NK-92 (cell line): Measurements from ENCODE around the gene ADRA1B.
"Not testable (repeated sequence)": the region's sequence is repeated elsewhere in the genome, so short reads cannot be mapped to it uniquely, and the experiment has no call there.

Experiments
- DNase-seq: peaks from one replicate; lab custom pipeline; 2025; ENCODE audit not compliant: unreplicated experiment; lab: John Stamatoyannopoulos, UW

The ADRA1B gene

DNA sequence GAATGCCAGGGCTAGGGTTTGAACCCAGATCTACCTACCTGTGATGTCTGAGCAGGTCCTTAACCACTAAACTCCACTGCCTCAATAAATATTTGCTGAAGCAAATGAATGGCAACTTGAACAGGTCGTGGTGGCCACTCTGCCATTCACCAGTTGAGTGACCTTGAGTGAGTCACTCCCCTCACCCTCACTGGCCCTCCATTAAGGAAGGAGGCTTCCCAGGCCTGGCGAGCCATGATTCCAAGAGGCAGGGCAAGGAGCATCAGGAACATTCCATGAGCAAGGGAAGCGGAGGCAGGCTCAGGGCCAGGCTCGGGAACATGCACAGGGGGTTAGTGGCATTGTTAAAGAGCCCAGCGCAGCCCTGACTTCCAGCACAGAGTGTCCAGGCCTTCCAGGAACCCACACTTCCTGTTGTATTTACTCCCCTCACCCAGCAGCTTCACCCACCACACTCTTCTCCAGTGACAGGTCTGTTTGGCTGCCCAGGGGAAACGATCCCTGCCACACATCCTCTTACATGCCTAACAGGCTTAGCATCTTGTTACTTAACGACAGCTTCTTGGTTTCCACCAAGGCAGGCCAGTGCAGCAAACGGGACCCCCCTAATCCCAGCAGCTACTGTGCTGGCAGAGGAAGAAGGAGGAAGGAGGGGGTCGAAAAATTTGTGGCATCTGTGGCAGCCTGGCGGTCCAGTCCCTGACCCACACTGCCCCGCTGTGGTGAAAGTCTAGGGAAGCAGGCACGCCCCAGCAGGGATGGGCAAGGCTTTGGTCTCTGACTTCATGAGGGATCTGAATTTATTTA lies 49.0 kb downstream of the ADRA1B start:
- no peak for DNase-seq

DNA sequence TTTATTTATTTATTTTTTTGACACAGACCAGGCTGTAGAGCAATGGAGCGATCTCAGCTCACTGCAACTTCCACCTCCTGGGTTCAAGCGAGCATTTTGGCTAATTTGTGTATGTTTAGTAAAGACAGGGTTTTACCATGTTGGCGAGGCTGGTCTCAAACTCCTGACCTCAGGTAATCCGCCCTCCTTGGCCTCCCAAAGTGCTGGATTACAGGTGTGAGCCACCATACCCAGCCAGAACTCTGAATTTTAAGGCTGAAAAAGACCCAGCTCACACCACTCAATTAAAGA lies 49.5 kb downstream of the ADRA1B start:
- DNase-seq, result not testable (repeated sequence)

DNA sequence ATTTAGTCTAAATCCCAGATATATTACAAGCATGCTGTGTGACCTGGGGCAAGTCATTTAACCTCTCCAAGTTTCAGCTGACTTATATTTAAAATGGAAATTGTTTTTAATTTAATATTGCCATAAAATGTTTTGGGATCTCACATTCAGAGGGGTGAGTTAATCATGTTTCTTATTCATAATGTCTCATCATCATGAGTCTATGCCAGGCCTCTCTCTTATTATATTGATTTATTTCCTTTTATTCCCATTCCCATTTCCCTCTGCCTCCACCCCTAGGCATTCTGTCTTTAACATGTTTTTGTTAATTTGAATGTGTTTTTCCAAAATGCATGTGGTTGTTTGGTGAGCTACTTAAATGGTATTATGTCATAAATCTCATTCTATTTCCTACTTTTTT lies 53.7 kb downstream of the ADRA1B start:
- no peak for DNase-seq

DNA sequence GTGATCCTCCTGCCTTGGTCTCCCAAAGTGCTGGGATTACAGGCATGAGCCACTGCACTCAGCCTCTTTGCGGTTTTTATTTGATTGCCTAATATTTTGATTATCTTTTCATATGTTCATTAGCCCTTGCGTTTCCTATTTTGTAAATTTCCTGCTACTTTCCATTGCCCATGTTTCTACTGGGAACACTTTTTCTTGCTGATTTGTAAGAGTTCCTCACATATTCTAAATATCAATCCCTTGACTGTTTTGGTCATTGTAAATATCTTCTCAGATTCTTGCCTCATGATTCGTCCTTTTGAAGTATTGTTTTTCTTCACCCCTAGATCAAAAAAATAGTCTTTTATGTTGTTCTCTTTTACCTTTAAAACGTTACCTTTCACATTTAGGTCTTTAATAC lies 54.8 kb downstream of the ADRA1B start:
- no peak for DNase-seq

DNA sequence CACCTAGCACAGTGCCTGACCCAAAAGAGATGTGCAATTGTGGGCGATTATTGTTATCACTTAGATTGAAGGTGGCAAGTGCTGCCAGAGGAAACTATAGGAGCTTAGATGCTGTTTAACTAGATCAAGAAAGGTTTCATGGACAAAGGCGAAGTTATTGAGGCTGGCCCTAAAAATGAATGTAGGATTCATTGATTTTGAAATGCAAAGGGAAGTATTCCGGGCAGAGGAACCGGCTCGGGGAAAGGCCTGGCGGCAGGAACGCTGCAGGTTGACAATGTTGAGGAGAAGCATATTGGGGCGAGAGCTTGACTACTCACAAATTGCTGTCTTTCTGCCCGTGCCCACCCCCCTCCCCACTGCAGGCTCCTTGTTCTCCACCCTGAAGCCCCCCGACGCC lies 55.2 kb downstream of the ADRA1B start:
- no peak for DNase-seq

DNA sequence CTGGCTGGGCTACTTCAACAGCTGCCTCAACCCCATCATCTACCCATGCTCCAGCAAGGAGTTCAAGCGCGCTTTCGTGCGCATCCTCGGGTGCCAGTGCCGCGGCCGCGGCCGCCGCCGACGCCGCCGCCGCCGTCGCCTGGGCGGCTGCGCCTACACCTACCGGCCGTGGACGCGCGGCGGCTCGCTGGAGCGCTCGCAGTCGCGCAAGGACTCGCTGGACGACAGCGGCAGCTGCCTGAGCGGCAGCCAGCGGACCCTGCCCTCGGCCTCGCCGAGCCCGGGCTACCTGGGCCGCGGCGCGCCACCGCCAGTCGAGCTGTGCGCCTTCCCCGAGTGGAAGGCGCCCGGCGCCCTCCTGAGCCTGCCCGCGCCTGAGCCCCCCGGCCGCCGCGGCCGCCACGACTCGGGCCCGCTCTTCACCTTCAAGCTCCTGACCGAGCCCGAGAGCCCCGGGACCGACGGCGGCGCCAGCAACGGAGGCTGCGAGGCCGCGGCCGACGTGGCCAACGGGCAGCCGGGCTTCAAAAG lies 55.7 kb downstream of the ADRA1B start:
- DNase-seq, result no peak

DNA sequence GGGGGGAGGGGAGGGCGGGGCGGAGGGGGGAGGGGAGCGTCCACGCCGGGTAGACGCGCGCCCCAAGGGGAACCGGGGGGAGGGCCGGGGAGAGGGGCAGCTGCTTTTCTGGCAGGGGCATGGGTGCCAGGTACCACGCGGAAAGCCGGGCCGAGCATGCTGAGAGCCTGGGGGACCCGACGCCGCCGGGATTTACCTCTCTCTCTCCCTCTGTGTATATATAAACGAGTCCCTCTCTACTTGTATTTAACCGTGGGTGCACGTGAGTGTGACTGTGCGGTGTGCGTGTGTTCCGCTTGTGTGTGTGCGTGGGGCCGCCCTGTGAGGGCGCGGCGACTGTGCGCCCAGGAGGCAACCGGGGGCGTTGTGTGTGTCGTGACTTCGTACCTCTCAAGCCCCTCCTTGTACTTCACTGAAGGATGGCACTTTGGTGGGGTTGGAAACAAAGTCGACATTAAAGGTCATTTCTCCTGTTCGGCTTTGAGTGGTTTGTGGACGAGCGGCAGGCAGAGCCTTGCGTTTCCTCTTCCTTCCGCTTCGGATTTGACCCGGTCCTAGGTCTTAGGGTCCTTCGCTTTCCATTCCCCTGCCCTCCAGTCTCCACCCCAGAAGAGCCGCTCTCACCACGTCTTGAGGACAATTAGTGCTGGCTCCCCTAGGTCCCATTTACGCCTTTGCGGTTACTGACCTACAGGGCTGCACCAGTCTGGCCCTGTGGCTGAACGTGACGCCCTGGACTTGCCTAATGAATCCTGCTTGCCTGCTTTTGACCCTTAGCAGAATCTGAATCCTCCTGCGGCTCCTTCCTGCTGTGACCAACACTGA lies 56.5 kb downstream of the ADRA1B start:
- no peak for DNase-seq

DNA sequence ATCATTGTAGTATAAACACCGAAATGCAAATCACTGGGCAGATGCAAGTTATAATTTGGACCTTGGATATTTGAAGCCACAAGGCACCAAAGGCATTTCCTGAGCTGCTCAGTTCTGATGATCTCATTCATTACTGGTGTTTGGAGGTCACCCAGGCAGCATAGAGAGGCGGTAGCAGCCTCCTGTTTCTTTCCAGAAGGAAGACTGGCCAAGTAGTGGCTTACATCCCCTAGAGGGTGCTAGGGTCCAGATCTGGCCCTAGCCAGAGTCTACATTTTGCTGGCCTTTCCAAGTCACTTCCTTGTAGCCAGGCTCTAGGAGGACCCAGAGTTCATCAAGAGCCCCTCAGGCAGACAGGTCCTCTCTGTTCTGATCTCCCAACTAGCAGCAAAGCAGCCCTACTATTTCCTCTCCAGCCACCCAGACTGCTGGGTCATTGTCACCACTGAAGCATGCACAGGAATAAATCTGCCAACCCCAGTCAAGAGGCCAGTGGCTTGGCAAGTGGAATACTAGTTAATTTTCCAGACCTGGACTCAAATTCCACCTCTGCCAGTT lies 59.3 kb downstream of the ADRA1B start:
- no peak for DNase-seq

DNA sequence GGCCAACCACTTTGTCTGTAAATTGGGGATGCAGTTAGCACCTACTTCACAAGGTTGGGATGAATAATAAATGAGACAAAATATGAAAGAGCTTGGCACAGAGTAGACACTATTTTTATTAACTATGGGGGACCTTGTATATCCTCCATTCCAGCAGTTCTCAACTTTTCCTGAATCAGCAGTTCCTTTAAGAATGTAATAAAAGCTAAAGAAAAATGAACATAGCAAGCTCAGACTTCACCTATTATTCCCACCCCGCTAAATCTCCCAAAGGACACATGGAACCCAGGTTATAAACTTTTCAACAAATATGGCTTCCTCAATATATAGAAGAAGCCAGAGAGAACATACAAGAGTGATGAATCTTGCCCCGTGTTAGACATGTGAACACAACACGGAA lies 60.6 kb downstream of the ADRA1B start:
- no peak for DNase-seq

DNA sequence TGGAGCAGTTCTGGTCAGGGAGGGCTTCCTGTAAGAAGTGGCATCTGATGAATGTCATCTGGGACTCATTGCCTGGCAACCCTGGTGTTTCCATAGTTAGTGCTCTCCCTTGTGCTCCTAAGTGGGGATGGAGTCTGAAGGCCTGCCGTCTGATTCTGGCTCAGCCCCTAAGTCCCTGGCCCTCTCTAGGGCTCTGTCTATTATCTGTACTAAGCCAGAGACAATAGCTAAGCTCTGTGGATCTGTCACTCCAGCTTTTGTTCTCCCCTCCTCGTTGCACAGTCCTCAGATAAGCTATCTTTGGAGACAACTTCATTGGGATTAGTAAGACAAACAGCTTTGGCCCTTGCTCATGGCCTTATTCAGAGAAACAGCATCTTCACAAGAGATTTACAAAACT lies 62.1 kb downstream of the ADRA1B start:
- no peak for DNase-seq

DNA sequence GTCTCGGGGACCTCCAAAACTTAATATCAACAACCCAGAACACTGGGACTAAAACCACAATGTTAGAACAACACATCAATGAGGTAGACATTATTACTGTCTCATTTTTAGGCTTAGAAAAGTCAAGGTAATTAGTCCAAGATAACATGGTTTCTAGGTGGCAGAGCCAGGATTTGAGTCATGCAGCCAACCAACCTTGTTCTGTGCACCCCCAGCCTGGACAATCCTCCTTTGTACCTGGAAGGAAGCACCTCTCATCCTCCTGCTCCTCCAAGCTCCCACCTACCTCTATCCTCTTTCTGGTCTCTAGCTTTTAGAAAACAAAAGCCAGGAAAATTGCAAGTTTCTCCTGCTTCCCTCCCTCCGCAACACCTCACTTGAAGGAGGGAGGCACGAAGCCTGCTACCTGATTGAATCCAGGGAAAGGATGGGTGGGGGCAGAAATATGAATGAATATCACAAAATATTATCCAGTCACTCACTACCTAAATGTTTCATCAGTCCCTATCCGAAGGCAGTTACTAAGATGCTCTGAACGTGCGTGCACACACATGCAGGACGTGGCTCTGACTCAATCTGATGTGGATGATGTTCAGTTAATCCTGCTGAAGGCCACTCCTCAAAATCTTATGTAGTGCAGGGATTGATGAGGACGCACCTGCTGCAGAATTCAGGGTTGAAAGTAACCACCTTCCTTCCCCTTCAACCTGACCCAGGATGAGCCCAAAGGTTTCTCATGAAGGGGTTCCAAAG lies 66.3 kb downstream of the ADRA1B start:
- no peak for DNase-seq

DNA sequence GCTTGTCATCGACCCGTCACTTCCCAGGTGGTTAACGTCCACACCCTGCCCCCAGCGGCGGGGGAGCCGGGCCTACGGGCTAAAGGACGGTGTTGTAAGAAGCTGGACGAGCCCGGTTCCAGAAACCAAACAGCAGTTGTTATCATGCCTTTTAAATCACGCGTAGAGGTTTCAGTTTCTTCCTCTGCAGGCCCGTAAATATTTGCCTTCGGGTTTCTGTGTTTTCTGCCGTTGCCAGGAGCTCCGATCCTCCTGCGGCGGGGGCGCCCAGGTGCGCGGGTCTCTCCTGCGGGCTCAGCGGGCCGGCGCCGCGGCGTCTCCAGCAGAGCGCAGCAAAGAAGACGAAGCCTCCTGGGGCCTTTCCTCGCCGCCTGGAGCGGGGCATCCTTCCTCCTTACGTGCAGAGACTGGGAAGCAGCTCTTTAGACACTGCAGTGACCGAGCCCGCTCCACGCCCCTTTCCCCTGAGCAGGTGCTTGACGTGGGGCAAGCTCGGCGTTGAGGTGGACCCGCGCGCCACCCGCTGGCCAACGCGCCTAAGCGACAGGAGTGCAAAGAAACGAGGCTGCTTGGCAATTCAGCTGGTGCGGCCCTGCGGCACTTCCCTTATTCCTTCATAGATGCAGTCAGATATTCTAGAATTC lies 70.9 kb downstream of the ADRA1B start:
- no peak for DNase-seq

DNA sequence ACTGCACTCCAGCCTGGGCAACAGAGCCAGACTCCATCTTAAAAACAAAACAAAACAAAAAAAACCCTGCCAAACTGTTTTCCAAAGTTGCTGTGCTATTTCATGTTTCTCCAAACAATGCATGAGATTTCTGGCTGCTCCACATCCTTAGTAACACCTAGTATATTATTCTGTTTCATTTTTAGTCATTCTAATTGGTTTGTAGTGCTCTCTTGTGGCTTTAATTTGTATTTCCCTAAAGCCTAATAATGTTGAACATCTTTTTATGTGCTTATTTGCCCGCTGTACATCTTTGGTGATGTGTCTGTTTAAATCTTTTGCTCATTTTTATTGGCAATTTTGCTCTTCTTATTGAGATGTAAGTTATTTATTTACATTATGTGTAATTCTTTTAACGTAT lies 74.2 kb downstream of the ADRA1B start:
- no peak for DNase-seq

DNA sequence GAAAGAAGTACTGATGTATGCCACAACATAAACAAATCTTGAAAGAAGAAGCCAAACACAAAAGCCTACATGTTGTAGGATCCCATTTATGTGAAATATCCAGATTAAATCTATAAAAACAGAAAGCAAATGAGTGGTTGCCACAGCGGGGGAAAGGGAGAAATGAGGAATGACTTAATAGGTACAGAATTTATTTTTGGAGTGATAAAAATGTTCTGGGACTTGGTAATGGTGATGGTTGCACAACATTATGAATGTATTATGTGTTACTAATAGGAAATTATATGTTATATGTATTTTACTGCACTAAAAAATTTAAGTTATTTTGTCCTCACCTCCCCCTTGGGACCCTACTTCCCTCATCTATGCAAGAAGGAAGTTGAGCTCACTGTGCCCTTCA lies 76.3 kb downstream of the ADRA1B start:
- no peak for DNase-seq

DNA sequence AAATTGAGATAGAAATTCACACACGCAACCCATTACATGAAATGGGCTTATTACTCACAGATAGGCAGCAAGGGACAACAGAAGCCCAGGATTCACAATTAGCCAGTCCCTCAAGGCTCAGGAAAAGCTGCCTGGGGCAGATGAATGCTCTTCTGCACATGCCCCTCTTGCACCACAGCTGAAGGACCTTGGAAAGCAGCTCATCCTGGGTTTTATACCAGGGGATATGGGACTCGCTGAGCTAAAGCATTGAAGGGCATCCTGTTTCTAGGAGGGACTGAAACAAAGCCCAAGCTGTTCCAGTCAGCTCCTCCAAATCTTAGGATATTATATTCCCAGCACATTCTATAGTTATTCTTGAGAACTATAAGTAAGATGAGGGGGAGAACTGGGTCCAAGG lies 76.9 kb downstream of the ADRA1B start:
- no peak for DNase-seq

DNA sequence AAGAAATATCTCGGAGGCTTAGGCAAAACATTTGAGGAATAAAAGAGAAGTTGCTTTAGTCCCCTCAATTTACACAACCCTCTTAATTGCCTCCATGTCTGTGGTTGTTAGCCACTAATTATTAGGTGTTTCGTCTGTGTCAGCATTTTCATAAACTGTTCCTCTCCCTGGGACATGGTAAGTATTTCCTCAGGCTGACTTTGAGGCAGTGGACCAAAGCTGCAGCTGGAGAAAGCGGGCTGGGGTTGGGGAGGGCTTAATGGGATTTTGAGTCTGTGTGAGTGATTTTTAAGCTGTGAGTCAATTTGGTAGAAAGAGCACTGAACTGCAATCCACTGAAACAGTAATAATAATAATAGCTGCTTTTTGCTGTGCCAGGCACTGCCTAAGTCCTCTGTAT lies 79.6 kb downstream of the ADRA1B start:
- DNase-seq, result no peak

DNA sequence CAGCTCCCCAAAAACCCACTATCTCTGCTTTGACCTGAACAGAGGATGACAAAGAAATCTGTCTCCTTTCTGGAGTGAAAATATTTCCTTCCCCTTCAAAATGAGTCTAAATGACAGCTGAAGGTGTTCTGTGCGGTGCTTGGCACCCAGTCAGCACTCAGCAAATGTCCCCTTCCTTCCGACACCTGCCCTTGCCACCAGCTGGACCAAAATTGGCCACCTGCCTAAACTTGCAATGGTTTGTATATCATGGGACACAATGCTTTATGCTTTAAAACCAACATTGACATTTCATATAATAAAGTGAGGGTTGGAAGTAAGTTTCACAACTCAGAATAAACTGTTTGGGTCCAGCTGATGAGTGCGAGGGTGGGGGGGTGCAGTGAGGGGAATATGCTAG lies 85.2 kb downstream of the ADRA1B start:
- DNase-seq, result no peak

DNA sequence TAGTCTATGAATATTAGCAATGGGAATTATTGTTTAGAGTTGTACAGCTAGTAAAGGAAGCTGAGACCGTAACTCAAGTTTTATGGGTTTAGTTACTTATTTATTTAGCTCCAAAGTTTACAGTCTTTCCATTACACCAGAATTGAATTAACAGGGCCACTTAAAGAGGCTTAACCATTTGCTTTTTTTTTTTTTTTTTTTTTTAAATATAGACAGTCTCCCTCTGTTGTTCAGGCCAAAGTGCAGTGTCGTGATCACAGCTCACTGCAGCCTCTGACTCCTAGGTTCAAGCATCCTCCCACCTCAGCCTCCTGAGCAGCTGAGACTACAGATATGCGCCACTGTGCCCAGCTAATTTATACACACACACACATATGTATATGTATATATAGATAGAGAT lies 91.2 kb downstream of the ADRA1B start:
- no peak for DNase-seq

DNA sequence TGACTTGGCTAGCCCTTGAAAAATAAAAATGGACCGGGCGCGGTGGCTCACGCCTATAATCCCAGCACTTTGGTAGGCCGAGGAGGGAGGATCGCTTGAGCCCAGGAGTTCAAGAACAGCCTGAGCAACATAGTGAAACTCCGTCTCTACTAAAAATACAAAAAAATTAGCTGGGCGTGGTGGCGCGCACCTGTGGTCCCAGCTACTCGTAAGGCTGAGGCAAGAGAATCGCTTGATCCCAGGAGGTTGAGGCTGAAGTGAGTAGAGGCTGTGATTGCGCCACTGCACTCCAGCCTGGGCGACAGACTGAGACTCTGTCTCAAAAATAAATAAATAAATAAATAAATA lies 92.2 kb downstream of the ADRA1B start:
- DNase-seq, result not testable (repeated sequence)

DNA sequence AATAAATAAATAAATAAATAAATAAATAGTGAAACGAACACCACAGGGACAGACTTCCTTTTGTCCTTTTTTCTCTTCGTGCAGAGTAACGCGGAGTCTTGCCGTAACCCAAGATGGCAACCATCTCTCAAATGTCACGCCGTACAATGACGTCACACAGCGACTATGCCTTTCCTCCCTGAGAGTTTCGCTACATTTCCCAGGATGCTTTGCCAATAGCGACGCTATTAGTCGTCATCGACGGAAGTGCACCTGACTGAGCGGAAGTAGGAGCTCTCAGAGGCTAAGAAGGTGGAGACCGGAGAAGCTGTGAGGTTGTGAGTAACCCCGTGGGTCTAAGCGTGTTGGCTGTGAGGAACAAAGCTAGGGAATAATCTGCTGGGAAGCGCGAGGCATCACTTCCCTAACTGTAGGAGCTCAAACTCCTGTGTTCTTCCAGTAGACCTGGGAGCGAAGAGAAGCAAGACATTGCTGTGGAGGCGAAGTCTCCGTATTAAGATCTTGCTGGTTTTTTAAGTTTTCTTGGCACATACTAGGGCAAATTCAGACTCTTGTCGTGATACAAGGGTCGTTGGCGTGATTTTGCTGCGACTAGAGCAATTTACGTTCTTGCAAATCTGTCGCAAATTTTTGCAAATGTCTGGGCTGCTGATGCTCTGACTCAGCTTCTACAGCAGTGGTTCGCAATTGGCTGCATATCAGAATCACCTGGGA lies 92.8 kb downstream of the ADRA1B start, which contains the start of gene TTC1:
TTC1 (plus strand) TSS at position 263 of the 714 bp plus-strand sequence. CDS start 1,390 bp downstream, outside the sequence.
- DNase-seq, result peak; percentile 73
